Globus pallidus (tissue), 1 donor: ENCODE measurements around the gene VSIG10L.

Experiments used
- DNase-seq: peaks from one replicate; pipeline ENCODE4 v3.0.0-alpha.2; 2015; ENCODE audit warnings: low spot score

The VSIG10L gene

DNA sequence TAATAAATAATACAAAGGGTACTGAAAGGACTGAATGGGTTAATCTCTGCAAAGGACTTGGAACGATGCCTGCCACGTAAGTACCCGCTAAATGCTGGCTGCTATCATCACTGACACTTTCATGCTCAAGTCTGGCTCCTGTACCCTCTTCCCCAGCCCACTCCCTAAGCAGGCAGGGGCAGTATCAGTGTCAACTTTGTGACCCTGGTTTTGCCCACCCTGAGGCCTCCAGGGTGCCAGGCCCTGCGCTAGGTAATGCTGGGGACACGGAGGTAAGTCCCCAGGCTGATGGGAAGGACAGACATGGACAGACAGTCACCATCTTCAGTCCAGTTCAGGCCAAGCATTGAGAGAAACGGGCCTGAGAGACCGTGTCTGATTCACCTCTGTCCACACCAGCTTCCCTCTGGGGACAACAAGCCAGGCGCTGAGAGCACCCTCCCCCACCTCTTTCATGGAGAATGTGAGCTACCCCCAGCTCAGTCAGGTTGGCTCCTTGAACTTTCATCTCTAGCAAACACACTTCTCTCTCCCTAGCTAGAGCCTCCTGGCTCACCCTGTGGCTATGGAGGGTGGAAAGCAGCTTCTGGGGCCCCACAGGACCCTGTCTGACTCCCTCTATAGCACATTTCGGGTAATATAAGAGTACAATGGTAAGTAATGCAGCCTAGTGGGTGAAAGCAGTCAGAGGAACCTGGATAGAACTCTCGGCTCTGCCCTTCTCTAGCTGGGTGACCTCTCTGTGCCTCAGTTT is 23.4 kb upstream of the VSIG10L start:
- peak; percentile 41 for DNase-seq

- peak; percentile 45 for DNase-seq
Measured at GRCh38 chr19:51364200-51365106, 22.5 kb upstream of the VSIG10L start.

DNA sequence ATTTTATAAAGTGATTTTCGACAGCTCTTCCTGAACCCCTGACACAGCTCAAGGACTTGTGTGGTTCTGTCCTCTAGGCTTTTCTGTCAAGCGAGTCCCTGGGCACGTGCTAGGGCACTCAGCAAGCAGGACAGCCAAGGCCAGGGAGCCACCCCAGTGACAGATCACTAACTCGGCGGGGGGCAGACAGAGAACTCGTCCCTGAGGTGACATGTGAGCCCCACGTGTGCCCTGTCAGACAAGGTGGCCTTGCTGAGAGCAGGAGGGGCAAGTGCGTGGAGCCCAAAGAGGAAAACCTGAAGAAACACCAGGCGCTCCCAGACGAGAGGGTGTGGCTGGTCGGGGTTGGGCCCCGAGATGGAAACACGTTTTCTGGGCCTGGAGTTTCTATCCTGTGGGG is 19.3 kb upstream of the VSIG10L start:
- no peak for DNase-seq

GRCh38 chr19:51359294-51359693 is 17.4 kb upstream of the VSIG10L start:
- DNase-seq = peak; percentile 10

DNA sequence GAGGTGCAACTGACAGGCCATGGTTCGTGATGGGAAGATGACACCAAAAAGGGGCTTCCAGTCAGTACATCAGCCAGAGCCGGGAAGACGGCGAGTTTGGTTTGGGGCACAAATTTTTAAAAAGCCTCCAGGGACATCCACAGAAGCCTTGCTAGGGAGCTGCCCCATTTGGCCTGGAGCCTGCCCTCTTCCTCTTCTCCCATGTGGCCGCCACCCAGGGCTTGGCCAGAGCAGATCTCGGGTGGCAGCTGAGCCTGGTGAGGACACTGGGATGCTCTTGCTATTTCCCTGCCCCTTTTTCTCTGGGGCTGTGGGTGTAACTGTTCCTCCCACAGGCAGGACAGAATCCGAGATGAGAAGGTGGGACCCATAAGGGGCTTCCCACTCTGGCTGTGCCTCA is 16.0 kb upstream of the VSIG10L start:
- DNase-seq = no peak

GRCh38 chr19:51356159-51356801 is 14.3 kb upstream of the VSIG10L start:
- DNase-seq = no peak

DNA sequence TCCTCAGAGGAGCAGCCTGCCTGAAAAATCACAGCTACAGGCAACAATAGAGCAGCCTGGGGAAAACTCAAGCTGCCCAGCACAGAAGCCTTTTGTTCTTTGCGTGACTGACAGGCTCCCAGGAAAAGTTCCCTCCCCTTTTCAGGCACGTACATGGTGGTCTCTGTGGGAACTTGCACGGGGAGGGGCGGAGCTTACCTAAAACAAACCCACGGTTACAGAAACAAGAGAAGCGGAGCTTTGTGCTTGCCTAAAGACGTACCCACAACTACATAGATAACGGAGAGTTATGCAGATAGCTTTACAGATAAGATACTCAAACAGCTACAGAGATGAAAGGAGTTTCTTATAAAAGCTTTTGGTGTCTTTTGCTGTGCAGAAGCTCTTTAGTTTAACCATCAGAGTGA is 12.8 kb upstream of the VSIG10L start:
- DNase-seq = peak; percentile 88

GRCh38 chr19:51354103-51354741 is 12.3 kb upstream of the VSIG10L start:
- peak; percentile 18 for DNase-seq

DNA sequence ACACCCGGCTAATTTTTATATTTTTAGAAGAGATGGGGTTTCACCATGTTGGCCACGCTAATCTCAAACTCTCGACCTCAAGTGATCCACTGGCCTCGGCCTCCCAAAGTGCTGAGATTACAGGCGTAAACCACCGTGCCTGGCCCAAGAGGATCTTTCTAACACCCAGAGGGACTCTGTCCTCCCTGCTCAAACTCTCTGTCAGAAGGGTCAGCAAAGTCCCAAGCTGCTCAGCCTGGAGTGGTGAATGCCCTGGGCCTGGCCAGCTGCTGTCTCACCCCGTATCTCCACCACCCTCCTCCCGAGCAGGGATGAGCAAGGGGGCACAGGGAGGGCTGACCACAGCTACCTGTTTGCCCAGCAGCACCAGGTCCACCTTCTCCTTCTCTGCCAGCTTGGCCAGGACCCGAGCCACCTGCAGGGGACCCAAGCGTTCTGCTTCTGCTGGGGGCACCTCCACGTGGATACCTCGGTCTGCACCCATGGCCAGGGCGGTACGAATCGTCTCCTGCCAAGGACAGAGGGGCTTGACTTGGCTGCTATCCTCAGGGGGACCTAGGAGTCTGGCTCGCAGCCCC is 10.9 kb upstream of the VSIG10L start:
- no peak for DNase-seq

DNA sequence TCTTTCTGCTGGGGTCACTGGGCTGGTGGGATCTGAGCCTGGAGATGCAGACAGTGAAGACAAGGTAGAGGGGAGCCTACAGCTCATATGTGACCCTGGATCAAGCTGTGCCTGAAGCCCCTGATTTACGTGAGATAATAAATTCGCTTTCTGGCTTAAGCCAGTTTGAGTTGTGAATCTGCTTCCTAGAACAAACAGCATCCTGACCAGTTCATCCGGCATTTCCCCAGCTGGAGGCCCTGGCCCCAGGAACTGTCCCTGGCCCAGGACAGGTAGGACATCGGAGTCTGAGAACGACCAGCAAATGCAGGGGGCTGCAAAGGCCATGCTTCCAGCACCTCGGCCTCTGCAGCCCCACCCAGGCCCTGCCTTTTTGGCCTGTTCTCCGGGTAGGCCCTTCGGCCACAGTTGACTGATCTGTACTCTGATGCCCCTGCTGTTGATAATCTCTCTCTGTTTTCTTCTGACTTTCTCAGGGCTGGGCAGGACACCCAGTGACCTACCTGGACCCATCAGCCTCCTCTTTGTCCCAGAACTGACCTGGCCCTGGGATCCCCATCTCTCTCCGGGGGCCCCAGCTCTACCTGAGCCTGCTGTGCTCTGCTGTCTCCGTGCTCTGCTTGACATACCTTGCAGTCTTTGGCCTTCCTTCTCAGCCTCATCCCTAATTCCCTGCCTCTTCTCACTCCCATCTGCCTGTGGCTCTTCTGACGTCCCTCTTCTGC is 9.5 kb upstream of the VSIG10L start:
- DNase-seq = no peak

- DNase-seq = no peak
Measured at GRCh38 chr19:51347209-51347928, 5.4 kb upstream of the VSIG10L start.

DNA sequence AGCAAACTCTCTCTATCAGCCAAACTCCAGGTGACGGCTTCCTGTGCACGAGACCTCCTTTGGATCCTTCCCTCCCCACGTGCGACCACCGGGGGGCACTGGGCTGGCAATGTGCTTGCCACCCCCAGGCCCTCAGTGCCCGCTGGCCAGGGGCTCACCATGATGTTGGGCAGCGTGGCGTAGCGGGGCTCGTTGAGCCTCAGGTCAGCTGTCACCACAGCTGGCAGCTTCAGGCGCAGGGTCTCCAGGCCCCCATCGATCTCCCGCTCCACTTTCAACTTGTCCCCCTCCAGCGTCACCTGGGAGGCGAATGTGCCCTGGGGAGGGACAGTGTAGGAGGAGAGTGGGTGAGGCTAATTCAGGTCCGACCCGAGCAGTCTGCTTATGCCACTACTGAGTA is 4.8 kb upstream of the VSIG10L start:
- DNase-seq = no peak

- no peak for DNase-seq
Measured at GRCh38 chr19:51345076-51345620, 3.2 kb upstream of the VSIG10L start.

GRCh38 chr19:51342631-51343569 is 961 bp upstream of the VSIG10L start:
- no peak for DNase-seq

DNA sequence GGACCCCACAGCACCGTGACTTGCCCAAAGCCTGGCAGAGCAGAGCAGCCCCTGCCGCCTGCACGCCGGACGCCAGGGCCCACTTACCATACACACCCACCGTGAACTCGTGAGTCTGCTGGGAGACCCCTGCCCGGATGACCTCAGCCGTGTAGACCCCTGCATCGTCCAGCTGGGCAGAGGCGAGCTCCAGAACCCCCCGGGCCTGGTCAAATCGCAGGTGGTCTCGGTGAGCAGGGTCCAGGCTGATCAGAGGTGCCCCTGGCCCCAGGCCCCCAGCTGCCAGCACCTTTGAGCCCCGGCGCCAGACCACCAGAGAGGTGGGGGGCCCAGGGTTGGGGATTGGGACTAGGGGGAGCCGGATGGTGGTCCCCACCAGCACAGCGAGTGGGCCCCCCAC is 873 bp downstream of the VSIG10L start:
- DNase-seq = no peak

DNA sequence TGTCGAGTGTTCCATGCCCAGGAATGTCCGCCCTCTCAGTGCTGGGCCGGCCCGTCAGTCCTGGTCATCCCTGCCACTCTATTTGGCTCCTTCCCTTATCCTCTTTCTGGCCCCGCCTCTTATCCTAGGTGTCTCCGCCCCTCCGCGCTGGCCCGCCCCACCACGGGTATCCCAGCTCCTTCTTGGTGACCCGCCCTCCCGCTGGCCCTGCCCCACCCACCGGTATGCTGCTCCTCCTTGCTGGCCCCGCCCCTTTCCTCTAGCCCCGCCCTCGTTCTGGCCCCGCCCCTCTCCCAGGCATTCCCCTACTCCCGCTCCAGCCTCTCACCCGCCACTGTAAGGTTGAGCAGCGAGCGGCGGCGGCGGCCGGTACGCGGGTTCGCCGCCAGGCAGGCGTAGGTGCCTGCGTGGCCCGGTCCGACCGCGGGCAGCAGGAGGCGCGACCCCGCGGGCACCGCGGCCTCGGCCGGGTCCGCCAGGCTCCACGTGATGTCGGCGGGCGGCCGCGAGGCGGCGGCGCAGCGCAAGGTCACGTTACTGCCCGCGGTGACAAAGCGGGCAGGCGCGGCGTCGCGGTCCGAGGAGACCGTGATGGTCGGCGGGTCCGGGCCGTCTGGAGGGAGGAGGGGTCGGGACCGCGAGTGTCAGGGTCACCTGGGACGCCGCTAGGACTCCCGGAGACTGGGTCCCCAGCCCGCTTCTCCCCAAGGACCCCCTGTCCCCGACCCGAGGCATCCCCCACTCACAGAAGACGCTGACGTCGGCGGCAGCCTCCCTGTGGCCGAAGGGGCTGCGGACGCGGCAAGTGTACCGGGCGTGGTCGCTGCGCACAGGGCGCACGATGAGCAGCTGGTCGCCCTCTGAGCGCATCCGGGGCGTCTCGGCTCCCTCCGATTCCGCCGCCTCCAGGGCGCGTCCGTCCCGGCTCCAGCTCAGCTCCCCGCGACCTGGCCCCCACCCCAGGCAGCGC is 2.0 kb downstream of the VSIG10L start:
- DNase-seq = peak; percentile 91

DNA sequence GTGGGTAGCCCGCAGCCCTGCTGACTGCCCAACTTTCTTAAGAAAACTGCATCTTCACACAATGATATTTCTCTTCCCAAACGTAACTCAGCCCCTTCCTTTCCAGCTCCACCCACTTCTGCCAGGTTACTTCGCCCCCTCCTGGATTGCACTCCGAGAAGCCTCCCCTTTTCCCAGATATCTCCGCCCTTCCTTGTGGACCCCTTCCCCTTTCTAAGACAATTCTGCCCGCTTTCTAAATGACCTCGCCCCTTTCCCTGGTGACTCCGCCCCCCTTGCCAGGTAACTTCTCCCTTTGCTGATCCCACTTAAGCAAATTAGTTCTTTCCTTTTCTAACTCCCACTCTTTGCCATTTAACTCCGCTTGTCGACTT is 2.6 kb downstream of the VSIG10L start:
- DNase-seq = peak; percentile 15
